GM18909 (cell line): ENCODE results near the gene MAST2.

Source experiments
- ATAC-seq: cut with Tn5 transposase; IDR thresholded peaks from one replicate; pipeline ENCODE4 v1.9.1; 2021; ENCODE audit warnings: mild to moderate bottlenecking; ENCODE audit not compliant: unreplicated experiment, poor library complexity

The MAST2 gene

GRCh38 chr1:46084553-46085451 is 281.4 kb downstream of the MAST2 start:
- no peak for ATAC-seq
